G401.6 (cell line): Measurements from ENCODE around the gene UBXN6.

ENCODE experiments used
- FAIRE-seq: peaks from 2 replicates; lab custom pipeline; 2012; peaks lifted over from hg19 to GRCh38; lab: Jason Lieb, UNC

Gene UBXN6

DNA sequence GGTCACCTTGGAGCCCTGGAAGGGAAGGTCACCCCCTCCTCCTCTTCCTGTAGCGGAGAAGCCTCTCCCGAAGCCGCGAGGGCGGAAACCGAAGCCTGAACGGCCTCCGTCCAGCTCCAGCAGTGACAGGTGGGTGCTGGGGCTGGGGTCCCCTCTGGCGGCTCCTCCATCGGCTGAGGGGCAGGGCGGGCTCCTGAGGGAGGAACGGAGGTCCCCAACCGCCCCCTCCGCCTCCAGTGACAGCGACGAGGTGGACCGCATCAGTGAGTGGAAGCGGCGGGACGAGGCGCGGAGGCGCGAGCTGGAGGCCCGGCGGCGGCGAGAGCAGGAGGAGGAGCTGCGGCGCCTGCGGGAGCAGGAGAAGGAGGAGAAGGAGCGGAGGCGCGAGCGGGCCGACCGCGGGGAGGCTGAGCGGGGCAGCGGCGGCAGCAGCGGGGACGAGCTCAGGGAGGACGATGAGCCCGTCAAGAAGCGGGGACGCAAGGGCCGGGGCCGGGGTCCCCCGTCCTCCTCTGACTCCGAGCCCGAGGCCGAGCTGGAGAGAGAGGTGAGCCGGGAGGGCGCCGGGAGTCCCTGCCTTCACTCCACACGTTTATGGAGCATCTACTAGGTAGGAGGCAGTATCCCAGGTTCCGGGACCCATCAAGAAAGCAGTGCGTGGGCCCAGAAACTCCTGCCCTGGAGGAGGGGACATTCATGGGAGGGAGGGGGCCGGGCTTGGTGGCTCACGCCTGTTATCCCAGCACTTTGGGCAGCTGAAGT lies 36.5 kb upstream of the UBXN6 start:
- FAIRE-seq = no peak

- FAIRE-seq = no peak
Observed at GRCh38 chr19:4493104-4493928, 35.7 kb upstream of the UBXN6 start.

DNA sequence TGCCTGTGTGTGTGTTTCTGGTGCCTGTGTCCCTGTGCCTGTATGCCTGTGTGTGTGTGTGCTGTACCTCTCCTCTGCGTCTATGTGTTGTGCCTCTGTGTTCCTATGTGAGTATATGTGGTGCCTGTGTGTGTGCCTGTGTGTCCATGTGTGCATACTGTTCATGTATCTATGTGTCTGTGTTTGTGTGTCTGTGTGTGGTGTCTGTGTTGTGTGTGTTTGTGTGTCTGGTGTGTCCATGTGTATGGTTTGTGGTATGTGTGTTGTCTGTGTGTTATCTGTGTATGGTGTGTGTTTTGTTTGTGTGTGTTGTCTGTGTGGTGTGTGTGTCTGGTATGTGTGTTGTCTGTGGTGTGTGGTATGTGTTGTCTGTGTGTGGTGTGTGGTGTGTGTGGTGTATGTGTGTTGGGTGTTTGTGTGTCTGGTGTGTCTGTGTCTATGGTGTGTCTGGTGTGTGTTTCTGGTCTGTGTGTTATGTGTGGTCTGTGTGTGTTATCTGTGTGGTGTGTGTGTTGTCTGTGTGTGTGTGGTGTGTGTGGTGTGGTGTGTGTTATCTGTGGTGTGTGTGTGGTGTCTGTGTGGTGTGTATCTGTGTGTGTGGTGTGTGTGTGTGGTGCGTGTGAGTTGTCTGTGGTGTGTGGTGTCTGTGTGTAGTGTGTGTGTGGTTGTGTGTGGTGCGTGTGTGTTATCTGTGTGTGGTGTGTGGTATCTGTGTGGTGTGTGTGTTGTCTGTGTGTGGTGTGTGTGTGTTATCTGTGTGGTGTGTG lies 34.9 kb upstream of the UBXN6 start:
- no peak for FAIRE-seq

- FAIRE-seq = no peak
Observed at GRCh38 chr19:4491446-4491845, 33.9 kb upstream of the UBXN6 start.

DNA sequence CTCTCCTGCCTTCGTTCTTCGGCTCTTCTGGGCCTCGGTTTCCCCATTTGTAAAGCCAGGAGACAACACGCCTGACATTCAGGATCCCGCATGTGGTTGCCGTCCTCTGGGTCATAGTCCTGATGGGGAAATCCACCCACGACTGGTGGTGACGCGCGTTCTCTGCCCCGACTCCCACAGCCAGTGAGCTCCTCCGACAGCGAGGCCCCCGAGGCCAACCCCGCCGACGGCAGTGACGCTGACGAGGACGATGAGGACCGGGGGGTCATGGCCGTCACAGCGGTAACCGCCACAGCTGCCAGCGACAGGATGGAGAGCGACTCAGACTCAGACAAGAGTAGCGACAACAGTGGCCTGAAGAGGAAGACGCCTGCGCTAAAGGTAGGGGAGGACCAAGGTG lies 30.9 kb upstream of the UBXN6 start:
- no peak for FAIRE-seq

GRCh38 chr19:4487572-4487971 lies 30.0 kb upstream of the UBXN6 start:
- FAIRE-seq = no peak

DNA sequence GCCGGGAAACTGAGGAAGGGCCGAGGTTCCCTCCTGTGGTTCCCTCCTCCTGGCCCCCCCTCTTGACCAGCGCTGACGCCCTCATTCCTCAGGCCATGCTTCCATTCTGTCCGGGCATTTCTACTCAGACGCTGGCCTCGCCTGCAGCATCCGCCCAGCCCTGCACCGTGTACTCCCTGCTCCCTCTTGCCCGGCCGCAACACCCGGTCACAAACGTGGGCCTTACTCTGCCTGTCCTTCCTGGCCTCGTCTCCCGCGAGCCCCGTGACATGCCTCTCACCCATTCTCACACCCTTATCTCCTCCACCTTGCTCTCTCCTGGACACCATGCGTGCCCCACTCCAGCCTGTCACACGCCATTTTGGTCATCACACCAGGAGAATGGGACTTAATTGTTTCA lies 25.8 kb upstream of the UBXN6 start:
- no peak for FAIRE-seq

- no peak for FAIRE-seq
Observed at GRCh38 chr19:4482721-4483364, 25.2 kb upstream of the UBXN6 start.

DNA sequence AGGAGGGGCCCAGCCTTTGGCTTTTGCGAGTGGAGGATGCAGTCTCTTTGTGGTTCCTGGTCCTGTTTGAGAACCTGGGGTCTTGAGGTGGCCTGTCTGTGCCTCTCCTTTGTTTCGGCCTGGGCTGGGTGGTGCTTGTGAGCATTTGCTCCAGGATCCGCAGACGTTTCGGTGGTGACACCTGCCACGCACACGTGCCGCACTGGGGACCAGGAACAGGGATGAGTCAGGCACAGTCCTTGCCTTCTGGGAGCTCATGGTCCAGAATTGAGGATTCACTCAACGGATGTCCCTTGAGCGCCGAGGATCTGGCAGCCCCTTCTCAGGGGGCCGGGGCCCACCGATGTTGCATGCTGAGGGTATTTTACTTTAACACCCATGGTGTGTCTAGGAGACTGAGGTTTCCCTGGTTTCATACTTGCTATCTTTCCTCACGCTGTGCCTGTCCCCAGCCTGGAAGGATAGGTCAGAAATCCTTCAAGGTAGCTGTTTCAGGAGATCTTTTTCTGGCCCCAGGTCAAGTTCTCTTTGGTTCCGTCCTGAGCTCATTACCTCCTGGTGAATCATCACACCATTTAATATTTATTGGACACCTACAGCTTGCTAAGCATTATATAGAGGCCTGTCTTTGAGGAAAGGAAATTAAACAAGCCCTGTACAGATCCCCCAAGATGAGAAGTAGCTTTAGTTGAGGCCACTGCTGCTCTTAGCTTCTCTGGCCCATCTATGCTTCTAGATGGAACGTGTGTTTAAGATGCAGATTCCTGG lies 19.6 kb upstream of the UBXN6 start:
- FAIRE-seq = no peak

GRCh38 chr19:4474514-4475022 lies 17.0 kb upstream of the UBXN6 start:
- FAIRE-seq = peak; percentile 96

DNA sequence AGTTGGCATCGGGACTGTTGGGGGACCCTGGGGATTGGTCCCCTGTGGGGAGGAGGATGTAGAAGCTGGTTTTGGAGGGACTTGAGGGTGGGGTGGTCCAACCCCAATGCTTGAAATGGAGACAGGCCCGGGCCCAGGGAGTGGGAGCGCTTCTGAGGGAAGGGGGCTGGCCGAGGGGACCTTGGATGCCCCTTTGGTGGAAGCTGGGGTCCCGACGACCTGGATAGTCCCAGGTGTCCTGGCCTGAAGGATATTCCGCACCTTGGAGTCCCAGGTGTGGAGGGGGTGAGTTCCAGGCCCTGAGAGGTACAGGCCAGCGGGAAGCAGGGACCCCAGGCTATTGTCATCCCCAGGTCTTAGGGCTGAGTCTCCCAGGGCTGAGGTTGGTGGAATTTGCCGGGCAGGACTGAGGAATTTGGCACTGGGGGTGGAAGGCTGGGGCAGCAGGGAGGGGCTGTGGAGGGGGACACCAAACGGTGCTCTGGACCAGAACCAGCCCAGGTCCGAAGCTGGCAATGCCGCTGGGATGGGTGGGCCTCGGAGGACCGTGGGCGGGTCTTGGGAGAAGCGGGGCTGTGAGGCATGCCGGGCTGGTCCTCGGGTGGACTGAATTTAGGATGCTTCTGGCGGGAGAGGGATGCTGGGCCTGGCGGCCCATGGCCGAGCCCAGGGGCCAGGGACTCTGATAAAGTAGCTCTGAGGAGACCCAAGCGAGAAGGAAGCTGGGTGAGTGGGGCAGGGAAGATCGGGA lies 16.3 kb upstream of the UBXN6 start:
- FAIRE-seq = no peak

GRCh38 chr19:4473011-4473762 lies 15.6 kb upstream of the UBXN6 start:
- no peak for FAIRE-seq

DNA sequence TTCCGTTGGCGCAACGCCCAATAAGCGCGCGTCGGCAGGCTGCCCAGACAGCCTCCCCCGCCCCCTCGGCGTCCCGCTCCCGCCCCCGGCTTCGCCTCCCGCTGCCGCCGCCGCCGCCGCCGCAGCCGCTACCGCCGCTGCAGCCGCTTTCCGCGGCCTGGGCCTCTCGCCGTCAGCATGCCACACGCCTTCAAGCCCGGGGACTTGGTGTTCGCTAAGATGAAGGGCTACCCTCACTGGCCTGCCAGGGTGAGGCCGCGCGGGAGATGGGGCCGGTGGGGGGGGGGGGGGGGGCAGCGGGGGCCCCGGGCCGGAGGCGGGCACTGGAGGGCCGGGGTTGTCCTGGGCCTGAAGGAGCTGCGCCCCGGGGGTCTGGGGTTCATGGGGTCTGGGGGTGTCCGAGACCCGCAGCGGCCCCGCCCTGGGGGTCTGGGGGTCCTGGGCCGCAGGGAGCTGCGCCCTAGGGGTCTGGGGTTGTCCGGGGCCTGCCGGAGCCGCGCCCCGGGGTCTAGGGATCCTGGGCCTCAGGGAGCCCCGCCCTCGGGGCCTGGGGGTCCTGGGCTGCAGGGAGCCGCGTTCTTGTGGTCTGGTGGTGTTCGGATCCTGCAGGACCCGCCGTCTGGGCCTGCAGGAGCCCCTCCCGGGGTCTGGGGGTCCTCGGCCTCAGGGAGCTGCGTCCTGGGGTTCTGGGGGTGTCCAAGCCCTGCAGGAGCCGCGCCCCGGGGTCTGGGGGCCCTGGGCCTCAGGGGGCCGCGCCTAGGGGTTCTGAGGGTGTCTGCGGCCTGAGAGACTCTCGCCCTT lies 14.8 kb upstream of the UBXN6 start, which contains the start of gene HDGFL2:
Gene HDGFL2, plus strand, starts transcription at position 124 of the 801 bp plus-strand sequence. Its CDS starts 54 bp downstream, at position 178.
- no peak for FAIRE-seq

- peak; percentile 100 for FAIRE-seq
Observed at GRCh38 chr19:4471403-4472173, 14.0 kb upstream of the UBXN6 start.

- no peak for FAIRE-seq
Observed at GRCh38 chr19:4467835-4468234, 10.2 kb upstream of the UBXN6 start.

GRCh38 chr19:4464815-4465581 lies 7.4 kb upstream of the UBXN6 start:
- no peak for FAIRE-seq
